ENCODE measurements around the gene RHAG. TPM values are rescaled to one million over a fixed set of nuclear protein-coding genes. Genes with fewer than 3 reads are reported as not detected.
A peak's percentile ranks its signal among the peaks of the same experiment; 100 is the strongest.
"Not testable (repeated sequence)": the region's sequence is repeated elsewhere in the genome, so short reads cannot be mapped to it uniquely, and the experiment has no call there.

Gene RHAG
- total and polyA plus RNA-seq, 4 experiments from 2014 or later, result not detected

DNA sequence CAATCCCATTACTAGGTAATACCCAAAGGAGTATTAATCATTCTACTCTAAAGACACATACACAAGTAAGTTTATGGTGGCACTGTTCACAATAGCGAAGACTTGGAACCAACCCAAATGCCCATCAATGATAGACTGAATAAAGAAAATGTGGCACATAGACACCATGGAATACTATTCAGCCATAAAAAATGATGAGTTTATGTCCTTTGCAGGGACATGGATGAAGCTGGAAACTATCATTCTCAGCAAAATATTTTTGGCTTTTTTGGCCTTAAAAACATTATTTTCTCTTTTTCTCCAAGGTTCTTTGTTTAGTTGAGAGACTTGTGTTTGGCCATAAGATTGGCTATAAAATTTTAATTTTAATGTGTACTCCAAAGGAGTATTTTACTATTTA, 27.4 kb upstream of the RHAG start:
- H3K4me3 ChIP-seq (ENCODE audit: low read length in 2 of 2); H3K9me3 ChIP-seq (ENCODE audit: control insufficient read depth in 1 of 2, low read length in 2 of 2); DNase-seq; H3K4me1 ChIP-seq (ENCODE audit: insufficient read depth, low read length); H3K27me3 Mint-ChIP-seq; H3K4me1 Mint-ChIP-seq; H3K36me3 Mint-ChIP-seq; H3K4me3 Mint-ChIP-seq; intact Hi-C loops (cut with micrococcal nuclease); H3K27ac ChIP-seq (ENCODE audit: low read depth, low read length); POLR2A ChIA-PET (ENCODE audit: partially characterized antibody); H3K36me3 ChIP-seq (ENCODE audit: insufficient read depth, low read length); CTCF ChIA-PET (ENCODE audit: partially characterized antibody); H3K27me3 ChIP-seq (ENCODE audit: insufficient read depth, low read length); H3K9me3 Mint-ChIP-seq; H3K27ac Mint-ChIP-seq: not testable (repeated sequence)

DNA sequence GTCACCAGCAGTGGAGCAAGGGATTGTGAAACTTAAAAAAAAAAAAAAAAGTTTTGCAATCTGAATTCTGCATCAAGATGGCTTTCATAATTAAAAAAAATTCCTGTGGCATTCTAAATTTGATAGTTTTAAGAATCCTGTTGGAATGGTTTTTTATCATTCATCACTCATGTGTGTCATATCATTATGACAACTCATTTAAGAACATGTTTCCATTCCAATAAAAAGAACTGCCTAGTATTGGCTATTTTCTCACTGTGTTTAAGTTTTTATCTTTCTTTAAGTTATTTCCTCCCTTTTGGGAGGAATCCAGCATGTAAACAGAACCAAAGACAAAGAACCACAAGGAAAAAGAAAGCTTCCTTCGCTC, 26.2 kb upstream of the RHAG start:
- CTCF ChIA-PET (ENCODE audit: partially characterized antibody), result no interaction called here
- Mint-ChIP-seq H3K36me3 (no peaks in the 10 kb centered on the region), H3K9me3 (peaks cover 0 to 5% (median 2%) of the 10 kb centered on the region in 8 donors), H3K27me3 (peaks cover 0 to 3% of the 10 kb centered on the region in 2 donors), H3K4me3 (no peak overlapping the region), H3K4me1 (no peaks in the 10 kb centered on the region), H3K27ac (no peak overlapping the region)
- H3K9me3 ChIP-seq (ENCODE audit: control insufficient read depth in 1 of 2, low read length in 2 of 2), result no peaks in the 10 kb centered on the region
- no peak for DNase-seq
- H3K27me3 ChIP-seq (ENCODE audit: insufficient read depth, low read length), result no peaks in the 10 kb centered on the region
- intact Hi-C loops (cut with micrococcal nuclease), result no loop called here
- no peaks in the 10 kb centered on the region for H3K36me3 ChIP-seq (ENCODE audit: insufficient read depth, low read length)
- H3K27ac ChIP-seq (ENCODE audit: low read depth, low read length), result no peak overlapping the region
- H3K4me3 ChIP-seq (ENCODE audit: low read length in 2 of 2), result no peak overlapping the region
- POLR2A ChIA-PET (ENCODE audit: partially characterized antibody), result no interaction called here
- no peaks in the 10 kb centered on the region for H3K4me1 ChIP-seq (ENCODE audit: insufficient read depth, low read length)

DNA sequence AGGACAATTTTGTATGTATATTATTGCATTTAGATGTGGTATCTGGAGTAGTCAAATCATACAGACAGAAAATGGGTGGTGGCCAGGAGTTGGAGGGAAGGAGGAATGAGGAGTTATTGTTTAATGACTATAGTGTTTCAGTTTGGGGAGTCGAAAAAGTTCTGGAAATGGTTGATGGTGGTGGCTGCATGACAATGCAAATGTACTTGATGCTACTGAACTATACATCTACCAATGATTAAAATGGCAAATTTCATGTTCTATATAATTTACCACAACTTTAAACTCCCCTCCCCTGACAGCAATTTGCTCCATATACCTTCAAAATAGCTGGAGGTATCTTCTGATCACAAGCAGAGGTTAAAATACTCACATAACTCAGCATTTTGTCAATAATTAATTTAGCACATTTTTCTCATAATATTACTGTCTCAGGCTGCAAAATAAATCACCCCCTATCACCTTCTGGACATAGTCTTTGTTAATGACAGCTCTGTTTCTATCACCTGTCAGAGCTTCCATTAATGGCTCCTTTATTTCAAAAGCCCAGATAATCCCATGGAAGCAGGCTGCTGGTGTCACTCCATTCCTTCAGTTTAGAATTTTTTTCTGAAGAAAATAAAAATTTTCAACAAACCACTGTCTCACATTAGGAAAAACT, 25.7 kb upstream of the RHAG start:
- H3K4me1 Mint-ChIP-seq, result no peaks in the 10 kb centered on the region
- peaks cover 0 to 5% (median 2%) of the 10 kb centered on the region in 8 donors for H3K9me3 Mint-ChIP-seq
- intact Hi-C loops (cut with micrococcal nuclease), result no loop called here
- no peak overlapping the region for H3K27ac Mint-ChIP-seq
- no peak for DNase-seq
- Histone ChIP-seq H3K27ac (ENCODE audit: low read depth, low read length) (no peak overlapping the region), H3K27me3 (ENCODE audit: insufficient read depth, low read length) (no peaks in the 10 kb centered on the region), H3K9me3 (ENCODE audit: control insufficient read depth in 1 of 2, low read length in 2 of 2) (no peaks in the 10 kb centered on the region), H3K36me3 (ENCODE audit: insufficient read depth, low read length) (no peaks in the 10 kb centered on the region), H3K4me3 (ENCODE audit: low read length in 2 of 2) (no peak overlapping the region), H3K4me1 (ENCODE audit: insufficient read depth, low read length) (no peaks in the 10 kb centered on the region)
- POLR2A ChIA-PET (ENCODE audit: partially characterized antibody), result no interaction called here
- CTCF ChIA-PET (ENCODE audit: partially characterized antibody), result no interaction called here
- H3K27me3 Mint-ChIP-seq, result peaks cover 0 to 3% of the 10 kb centered on the region in 2 donors
- H3K36me3 Mint-ChIP-seq, result no peaks in the 10 kb centered on the region
- no peak overlapping the region for H3K4me3 Mint-ChIP-seq

- intact Hi-C loops (cut with micrococcal nuclease), result no loop called here
- H3K36me3 Mint-ChIP-seq, result no peaks in the 10 kb centered on the region
- DNase-seq, result no peak
- no peaks in the 10 kb centered on the region for H3K4me1 Mint-ChIP-seq
- Histone ChIP-seq H3K27me3 (ENCODE audit: insufficient read depth, low read length) (no peaks in the 10 kb centered on the region), H3K4me3 (ENCODE audit: low read length in 2 of 2) (no peak overlapping the region), H3K27ac (ENCODE audit: low read depth, low read length) (no peak overlapping the region), H3K4me1 (ENCODE audit: insufficient read depth, low read length) (no peaks in the 10 kb centered on the region), H3K36me3 (ENCODE audit: insufficient read depth, low read length) (no peaks in the 10 kb centered on the region), H3K9me3 (ENCODE audit: control insufficient read depth in 1 of 2, low read length in 2 of 2) (no peaks in the 10 kb centered on the region)
- H3K27ac Mint-ChIP-seq, result no peak overlapping the region
- ChIA-PET CTCF (ENCODE audit: partially characterized antibody) (no interaction called here), POLR2A (ENCODE audit: partially characterized antibody) (no interaction called here)
- peaks cover 0 to 5% (median 2%) of the 10 kb centered on the region in 8 donors for H3K9me3 Mint-ChIP-seq
- H3K4me3 Mint-ChIP-seq, result peak overlapping the region in 1 of 8 donors; percentile 60
- H3K27me3 Mint-ChIP-seq, result peaks cover 0 to 3% of the 10 kb centered on the region in 2 donors
Observed at GRCh38 chr6:49653942-49654341, 17.3 kb upstream of the RHAG start.

GRCh38 chr6:49653438-49653837, 16.8 kb upstream of the RHAG start:
- Histone ChIP-seq H3K9me3 (ENCODE audit: control insufficient read depth in 1 of 2, low read length in 2 of 2) (no peaks in the 10 kb centered on the region), H3K4me1 (ENCODE audit: insufficient read depth, low read length) (no peaks in the 10 kb centered on the region), H3K4me3 (ENCODE audit: low read length in 2 of 2) (no peak overlapping the region), H3K27me3 (ENCODE audit: insufficient read depth, low read length) (no peaks in the 10 kb centered on the region), H3K27ac (ENCODE audit: low read depth, low read length) (no peak overlapping the region), H3K36me3 (ENCODE audit: insufficient read depth, low read length) (no peaks in the 10 kb centered on the region)
- intact Hi-C loops (cut with micrococcal nuclease), result no loop called here
- Mint-ChIP-seq H3K4me1 (no peaks in the 10 kb centered on the region), H3K4me3 (no peak overlapping the region), H3K27ac (no peak overlapping the region), H3K36me3 (no peaks in the 10 kb centered on the region), H3K9me3 (peaks cover 0 to 2% (median 0%) of the 10 kb centered on the region in 8 donors), H3K27me3 (peaks cover 0 to under 1% of the 10 kb centered on the region in 2 donors)
- DNase-seq, result no peak
- ChIA-PET CTCF (ENCODE audit: partially characterized antibody) (no interaction called here), POLR2A (ENCODE audit: partially characterized antibody) (no interaction called here)

- CTCF ChIA-PET (ENCODE audit: partially characterized antibody), result no interaction called here
- intact Hi-C loops (cut with micrococcal nuclease), result no loop called here
- no peak for DNase-seq
Observed at GRCh38 chr6:49651239-49651638, 14.6 kb upstream of the RHAG start.

GRCh38 chr6:49649988-49650387, 13.3 kb upstream of the RHAG start:
- CTCF ChIA-PET (ENCODE audit: partially characterized antibody), result no interaction called here
- no peak overlapping the region for H3K4me3 Mint-ChIP-seq
- no peak for DNase-seq
- H3K27ac ChIP-seq (ENCODE audit: low read depth, low read length), result no peak overlapping the region
- no peaks in the 10 kb centered on the region for H3K36me3 Mint-ChIP-seq
- H3K4me1 ChIP-seq (ENCODE audit: insufficient read depth, low read length), result no peaks in the 10 kb centered on the region
- H3K9me3 ChIP-seq (ENCODE audit: control insufficient read depth in 1 of 2, low read length in 2 of 2), result no peaks in the 10 kb centered on the region
- intact Hi-C loops (cut with micrococcal nuclease), result no loop called here
- no peaks in the 10 kb centered on the region for H3K27me3 Mint-ChIP-seq
- H3K4me1 Mint-ChIP-seq, result no peaks in the 10 kb centered on the region
- no peak overlapping the region for H3K27ac Mint-ChIP-seq
- peaks cover 0 to 1% (median 0%) of the 10 kb centered on the region in 8 donors for H3K9me3 Mint-ChIP-seq
- H3K27me3 ChIP-seq (ENCODE audit: insufficient read depth, low read length), result no peaks in the 10 kb centered on the region
- H3K4me3 ChIP-seq (ENCODE audit: low read length in 2 of 2), result no peak overlapping the region
- no peaks in the 10 kb centered on the region for H3K36me3 ChIP-seq (ENCODE audit: insufficient read depth, low read length)
- POLR2A ChIA-PET (ENCODE audit: partially characterized antibody), result no interaction called here

More at GRCh38 chr6:49651239-49651638, 14.6 kb upstream of the RHAG start:
- Mint-ChIP-seq H3K27me3 (no peaks in the 10 kb centered on the region), H3K36me3 (no peaks in the 10 kb centered on the region), H3K4me1 (no peaks in the 10 kb centered on the region), H3K27ac (no peak overlapping the region), H3K4me3 (no peak overlapping the region), H3K9me3 (peaks cover 0 to 1% (median 0%) of the 10 kb centered on the region in 8 donors)
- no peaks in the 10 kb centered on the region for H3K4me1 ChIP-seq (ENCODE audit: insufficient read depth, low read length)
- no peak overlapping the region for H3K27ac ChIP-seq (ENCODE audit: low read depth, low read length)
- POLR2A ChIA-PET (ENCODE audit: partially characterized antibody), result no interaction called here
- H3K27me3 ChIP-seq (ENCODE audit: insufficient read depth, low read length), result no peaks in the 10 kb centered on the region
- no peak overlapping the region for H3K4me3 ChIP-seq (ENCODE audit: low read length in 2 of 2)
- H3K9me3 ChIP-seq (ENCODE audit: control insufficient read depth in 1 of 2, low read length in 2 of 2), result no peaks in the 10 kb centered on the region
- no peaks in the 10 kb centered on the region for H3K36me3 ChIP-seq (ENCODE audit: insufficient read depth, low read length)

DNA sequence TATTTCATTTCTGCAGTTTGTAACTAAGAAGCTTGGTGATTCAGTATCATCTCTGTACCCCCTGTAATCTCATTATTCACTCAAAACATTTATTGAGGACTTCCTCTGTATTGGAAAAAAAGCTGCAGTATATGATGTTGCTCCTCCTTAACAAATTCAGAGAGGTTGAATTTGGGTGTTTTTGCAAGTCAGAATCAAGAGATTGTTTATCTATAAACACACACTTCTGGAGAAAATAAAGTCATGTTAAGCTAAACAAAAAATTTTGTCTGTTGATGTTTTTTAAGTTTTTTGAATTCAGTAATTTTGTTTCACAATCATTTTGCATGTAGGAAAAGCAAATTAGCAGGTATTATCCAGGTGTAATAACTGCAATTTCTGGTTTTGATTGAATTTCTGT, 11.4 kb upstream of the RHAG start:
- POLR2A ChIA-PET (ENCODE audit: partially characterized antibody), result no interaction called here
- Histone ChIP-seq H3K36me3 (ENCODE audit: insufficient read depth, low read length) (no peaks in the 10 kb centered on the region), H3K9me3 (ENCODE audit: control insufficient read depth in 1 of 2, low read length in 2 of 2) (no peaks in the 10 kb centered on the region), H3K4me3 (ENCODE audit: low read length in 2 of 2) (no peak overlapping the region), H3K27me3 (ENCODE audit: insufficient read depth, low read length) (no peaks in the 10 kb centered on the region), H3K4me1 (ENCODE audit: insufficient read depth, low read length) (no peaks in the 10 kb centered on the region), H3K27ac (ENCODE audit: low read depth, low read length) (no peak overlapping the region)
- intact Hi-C loops (cut with micrococcal nuclease), result no loop called here
- H3K36me3 Mint-ChIP-seq, result no peaks in the 10 kb centered on the region
- H3K4me3 Mint-ChIP-seq, result no peak overlapping the region
- no peak overlapping the region for H3K27ac Mint-ChIP-seq
- no peak for DNase-seq
- H3K27me3 Mint-ChIP-seq, result no peaks in the 10 kb centered on the region
- CTCF ChIA-PET (ENCODE audit: partially characterized antibody), result no interaction called here
- no peaks in the 10 kb centered on the region for H3K4me1 Mint-ChIP-seq
- peaks cover 0 to 2% (median 0%) of the 10 kb centered on the region in 8 donors for H3K9me3 Mint-ChIP-seq
